T-cell (primary cell): ENCODE results near the gene STAG3. TPM values are rescaled to one million over a fixed set of nuclear protein-coding genes. Genes with fewer than 3 reads are reported as not detected.

Source experiments
- ATAC-seq, 4 experiments: fragments of 200-7000 bp in 3 of 4; fragments of 150-1000 bp in 1 of 4; cut with Tn5 transposase; replicated peaks in 1 of 4; 1 replicate in 3 of 4; 2 replicates in 1 of 4; pipeline ENCODE4 v1.10.0; 2021; ENCODE audit warnings: moderate library complexity in 3 of 4, mild to moderate bottlenecking in 2 of 4, moderate number of reproducible peaks in 1 of 4
- CTCF ChIA-PET, 2 donors: fragments of 300-600 bp; sonication (Branson Sonifier 250); formaldehyde crosslinking; loops; one replicate each; lab custom pipeline; 2022; ENCODE audit warnings: antibody characterized with exemption in 2 of 2; lab: Charles Lee
- POLR2A ChIA-PET, 2 donors: fragments of 300-600 bp; sonication (Branson Sonifier 250); formaldehyde crosslinking; loops; one replicate each; lab custom pipeline; 2022; ENCODE audit warnings: antibody characterized with exemption in 2 of 2; lab: Charles Lee
- DNase-seq, 35 experiments: peaks; one replicate each; pipeline versions ENCODE4 v3.0.0 to v3.0.0-alpha.2; 2013 to 2023
- H3K27ac ChIP-seq: one replicate; pipeline ENCODE4 v1.5.1; 2013; ENCODE audit warnings: low read length
- H3K27me3 ChIP-seq, 2 experiments: replicated peaks in 1 of 2; 1 replicate in 1 of 2; 2 replicates in 1 of 2; pipeline versions ENCODE4 v1.6.1 to v1.7.0; 2013; ENCODE audit warnings: low read length in 1 of 2, mixed read lengths in 1 of 2; ENCODE audit not compliant: control insufficient read depth in 2 of 2, insufficient read depth in 2 of 2; ENCODE audit errors: extremely low read depth in 1 of 2
- H3K36me3 ChIP-seq, 2 donors: 1 replicate in 1 of 2; 2 replicates in 1 of 2; pipeline versions ENCODE4 v1.6.1 to v1.7.0; 2013; ENCODE audit warnings: low read length in 1 of 2; ENCODE audit not compliant: control insufficient read depth in 2 of 2, insufficient read depth in 1 of 2; ENCODE audit errors: extremely low read depth in 1 of 2
- H3K4me1 ChIP-seq, 2 experiments: 1 replicate in 1 of 2; 2 replicates in 1 of 2; pipeline versions ENCODE4 v1.6.1 to v1.7.0; 2013; ENCODE audit warnings: low read length in 2 of 2, mixed read lengths in 1 of 2; ENCODE audit not compliant: insufficient read depth in 2 of 2, control insufficient read depth in 1 of 2; ENCODE audit errors: extremely low read depth in 1 of 2
- H3K4me3 ChIP-seq, 2 donors: 1 replicate in 1 of 2; 2 replicates in 1 of 2; pipeline versions ENCODE4 v1.5.1 to v1.7.0; 2013; ENCODE audit warnings: mild to moderate bottlenecking in 2 of 2, low read length in 1 of 2, moderate library complexity in 1 of 2; ENCODE audit not compliant: control insufficient read depth in 1 of 2; ENCODE audit errors: extremely low read depth in 1 of 2
- H3K9me3 ChIP-seq: 2 replicates; pipeline ENCODE4 v1.7.0; 2013
- H3K27ac Mint-ChIP-seq, 2 donors: one replicate each; pipeline ENCODE4 v1.8.0; 2020 to 2021; ENCODE audit warnings: mild to moderate bottlenecking in 2 of 2, mixed read lengths in 2 of 2
- H3K27me3 Mint-ChIP-seq, 2 donors: one replicate each; pipeline ENCODE4 v1.8.0; 2021 to 2022; ENCODE audit warnings: mixed read lengths in 2 of 2
- H3K36me3 Mint-ChIP-seq: one replicate; pipeline ENCODE4 v1.8.0; 2021; ENCODE audit warnings: mixed read lengths
- H3K4me1 Mint-ChIP-seq, 3 donors: one replicate each; pipeline ENCODE4 v1.8.0; 2020 to 2022; ENCODE audit warnings: mixed read lengths in 3 of 3, mild to moderate bottlenecking in 1 of 3
- H3K4me3 Mint-ChIP-seq, 3 donors: one replicate each; pipeline ENCODE4 v1.8.0; 2020 to 2022; ENCODE audit warnings: mild to moderate bottlenecking in 3 of 3, mixed read lengths in 3 of 3, moderate library complexity in 3 of 3
- H3K9me3 Mint-ChIP-seq, 3 donors: one replicate each; pipeline ENCODE4 v1.8.0; 2020 to 2022; ENCODE audit warnings: mixed read lengths in 3 of 3
- WGBS: methylation state at CpG from one replicate; pipeline ENCODE4 v1.1.5; 2013; ENCODE audit warnings: missing lambda C conversion rate; ENCODE audit not compliant: insufficient coverage; 5-methylcytosine and 5-hydroxymethylcytosine counted together
- total RNA-seq, 35 experiments: library from RNA in 6 of 35; stranded (reverse) in 6 of 35; fragments of 120-200 nt in 1 of 35; gene quantifications; one replicate each; pipeline versions ENCODE4 v1.2.1 to v1.2.4 and lab custom pipeline; 2013 to 2026

STAG3 gene
- total RNA-seq, 5 donors from 2014 or later (not counting 1 experiment from before 2014, with no cell fraction given) = 4.8 to 8.7 (median 7.3) TPM

- peaks cover 0 to 20% of the 10 kb centered on the region in 2 donors for H3K27me3 Mint-ChIP-seq
- ChIA-PET CTCF (interaction anchor here in 1 of 2 donors (0.6 to 0.9 kb wide), 2 partner anchors 9 to 23 kb away, joined by 4 to 6 read pairs; partner anchors contain the start of gene LAMTOR4), POLR2A (no interaction called here)
- Histone ChIP-seq H3K9me3 (no peaks in the 10 kb centered on the region), H3K27ac (no peak overlapping the region), H3K4me1 (peaks cover 35 to 61% of the 10 kb centered on the region in 2 experiments), H3K27me3 (peaks cover 0 to 48% of the 10 kb centered on the region in 2 experiments), H3K4me3 (peak overlapping the region; percentile 25 to 51), H3K36me3 (no peaks in the 10 kb centered on the region)
- H3K36me3 Mint-ChIP-seq = no peaks in the 10 kb centered on the region
- DNase-seq = peak in 5 of 35 experiments; percentile 27 to 57 (median 35)
- peaks cover 57 to 73% (median 60%) of the 10 kb centered on the region in 3 donors for H3K4me1 Mint-ChIP-seq
- peak overlapping the region; percentile 71 to 86 (median 81) for H3K4me3 Mint-ChIP-seq
- 9% methylated on average over 57 of the region's 61 CpGs for WGBS
- H3K9me3 Mint-ChIP-seq = no peaks in the 10 kb centered on the region
- H3K27ac Mint-ChIP-seq = peak overlapping the region; percentile 93 to 95
- ATAC-seq = peak; percentile 37 to 54 (median 44)
Measured at GRCh38 chr7:100171087-100171681, 6.5 kb upstream of the STAG3 start.

- ChIA-PET CTCF (interaction anchor here in 1 of 2 donors (0.6 to 0.9 kb wide), 2 partner anchors 10 to 23 kb away, joined by 4 to 6 read pairs; partner anchors contain the start of gene LAMTOR4), POLR2A (interaction anchor here in 1 of 2 donors (0.7 kb wide), 1 partner anchor 14 kb away, joined by 7 read pairs; no protein-coding TSS in a partner anchor)
- Histone ChIP-seq H3K36me3 (no peaks in the 10 kb centered on the region), H3K9me3 (no peaks in the 10 kb centered on the region), H3K4me3 (peak overlapping the region in 1 of 2 donors; percentile 26), H3K27me3 (peaks cover 0 to 44% of the 10 kb centered on the region in 2 experiments), H3K27ac (no peak overlapping the region), H3K4me1 (peaks cover 31 to 60% of the 10 kb centered on the region in 2 experiments)
- H3K4me1 Mint-ChIP-seq = peaks cover 56 to 73% (median 60%) of the 10 kb centered on the region in 3 donors
- peak in 1 of 35 experiments; percentile 23 for DNase-seq
- ATAC-seq = peak; percentile 10 to 22 (median 16)
- H3K4me3 Mint-ChIP-seq = peak overlapping the region; percentile 58 to 79 (median 77)
- no peaks in the 10 kb centered on the region for H3K36me3 Mint-ChIP-seq
- peaks cover 0 to 20% of the 10 kb centered on the region in 2 donors for H3K27me3 Mint-ChIP-seq
- H3K27ac Mint-ChIP-seq = peak overlapping the region; percentile 74 to 82
- WGBS = under 1% methylated on average over 17 of the region's 22 CpGs
- H3K9me3 Mint-ChIP-seq = no peaks in the 10 kb centered on the region
Measured at GRCh38 chr7:100171840-100172239, 5.9 kb upstream of the STAG3 start.

GRCh38 chr7:100173806-100174495, 3.8 kb upstream of the STAG3 start:
- CTCF ChIA-PET = interaction anchor here in 1 of 2 donors (0.6 kb wide), 1 partner anchor 46 kb away, joined by 4 read pairs; no protein-coding TSS in a partner anchor

GRCh38 chr7:100174582-100174981, 3.1 kb upstream of the STAG3 start:
- Histone ChIP-seq H3K9me3 (no peaks in the 10 kb centered on the region), H3K4me3 (no peak overlapping the region), H3K4me1 (peaks cover 17 to 52% of the 10 kb centered on the region in 2 experiments), H3K27ac (no peak overlapping the region), H3K36me3 (no peaks in the 10 kb centered on the region), H3K27me3 (peaks cover 0 to 24% of the 10 kb centered on the region in 2 experiments)
- ChIA-PET CTCF (no interaction called here), POLR2A (no interaction called here)
- peak overlapping the region; percentile 32 to 80 for H3K27ac Mint-ChIP-seq
- WGBS = 60% methylated on average over 3 of the region's 5 CpGs
- no peak overlapping the region for H3K4me3 Mint-ChIP-seq
- H3K27me3 Mint-ChIP-seq = peaks cover 0 to 5% of the 10 kb centered on the region in 2 donors
- H3K4me1 Mint-ChIP-seq = peaks cover 38 to 52% (median 40%) of the 10 kb centered on the region in 3 donors
- H3K9me3 Mint-ChIP-seq = no peaks in the 10 kb centered on the region
- DNase-seq (no peak), ATAC-seq (no peak)
- H3K36me3 Mint-ChIP-seq = no peaks in the 10 kb centered on the region

More at GRCh38 chr7:100173806-100174495, 3.8 kb upstream of the STAG3 start:
- H3K9me3 Mint-ChIP-seq = no peaks in the 10 kb centered on the region
- Histone ChIP-seq H3K4me1 (peaks cover 21 to 58% of the 10 kb centered on the region in 2 experiments), H3K4me3 (no peak overlapping the region), H3K27ac (no peak overlapping the region), H3K36me3 (no peaks in the 10 kb centered on the region), H3K27me3 (peaks cover 0 to 30% of the 10 kb centered on the region in 2 experiments), H3K9me3 (no peaks in the 10 kb centered on the region)
- H3K4me3 Mint-ChIP-seq = no peak overlapping the region
- DNase-seq = peak in 1 of 35 experiments; percentile 16
- ATAC-seq = no peak
- H3K36me3 Mint-ChIP-seq = no peaks in the 10 kb centered on the region
- peaks cover 44 to 58% (median 45%) of the 10 kb centered on the region in 3 donors for H3K4me1 Mint-ChIP-seq
- WGBS = 92% methylated on average over 7 of the region's 11 CpGs
- peak overlapping the region; percentile 14 to 75 for H3K27ac Mint-ChIP-seq
- H3K27me3 Mint-ChIP-seq = peaks cover 0 to 5% of the 10 kb centered on the region in 2 donors
- POLR2A ChIA-PET = no interaction called here

- peaks cover 1% of the 10 kb centered on the region for H3K36me3 Mint-ChIP-seq
- H3K4me1 ChIP-seq = peaks cover 12 to 49% of the 10 kb centered on the region in 2 experiments
- no peak overlapping the region for H3K27ac ChIP-seq
- no peak for ATAC-seq
- DNase-seq = no peak
- peaks cover 0 to 1% (median 0%) of the 10 kb centered on the region in 3 donors for H3K9me3 Mint-ChIP-seq
- peaks cover 0 to 17% of the 10 kb centered on the region in 2 experiments for H3K27me3 ChIP-seq
- H3K4me1 Mint-ChIP-seq = peaks cover 33 to 47% (median 37%) of the 10 kb centered on the region in 3 donors
- H3K4me3 ChIP-seq = no peak overlapping the region
- ChIA-PET POLR2A (no interaction called here), CTCF (no interaction called here)
- H3K4me3 Mint-ChIP-seq = peak overlapping the region; percentile 32 to 40 (median 40)
- H3K27ac Mint-ChIP-seq = peak overlapping the region; percentile 66 to 80
- H3K36me3 ChIP-seq = no peaks in the 10 kb centered on the region
- no peaks in the 10 kb centered on the region for H3K9me3 ChIP-seq
- peaks cover 0 to 4% of the 10 kb centered on the region in 2 donors for H3K27me3 Mint-ChIP-seq
- WGBS = 98% methylated on average over 8 of the region's 14 CpGs
Measured at GRCh38 chr7:100175296-100175935, 2.3 kb upstream of the STAG3 start.
